NCI-H1092 (cell line): Measurements from ENCODE around the gene TIGD1.

Experiments
- DNase-seq: peaks from one replicate; lab custom pipeline; 2025; lab: John Stamatoyannopoulos, UW

Gene TIGD1

DNA sequence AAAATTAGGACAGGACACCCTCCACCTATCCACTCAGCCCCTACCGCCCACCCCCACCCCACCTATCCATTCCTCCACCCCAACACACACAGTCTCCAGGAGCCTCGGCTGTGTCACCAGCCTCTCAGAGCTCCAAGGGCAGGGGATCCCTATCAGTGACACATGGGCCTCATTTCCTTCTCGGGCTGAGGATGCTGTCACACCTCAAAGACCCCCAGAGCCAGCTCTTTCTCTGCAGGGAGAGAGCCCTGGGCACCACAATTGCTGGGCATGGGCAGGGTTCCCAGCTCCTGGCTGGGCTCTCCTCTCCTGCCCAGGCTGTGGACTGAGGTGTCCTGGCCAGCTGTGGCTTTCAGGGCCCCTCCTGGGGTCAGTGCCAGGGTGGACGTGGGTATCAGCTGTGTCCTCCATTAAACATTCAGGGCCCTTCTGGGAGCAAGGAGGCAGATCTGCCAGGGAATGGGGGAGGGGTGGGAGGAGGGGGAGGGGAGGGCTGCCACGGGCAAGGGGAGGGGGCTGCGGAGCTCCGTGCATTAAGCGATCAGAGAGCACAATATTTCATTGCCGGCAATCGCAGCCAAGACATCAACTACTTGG lies 48.5 kb downstream of the TIGD1 start:
- DNase-seq: no peak

GRCh38 chr2:232501331-232501771 lies 49.0 kb downstream of the TIGD1 start:
- no peak for DNase-seq

DNA sequence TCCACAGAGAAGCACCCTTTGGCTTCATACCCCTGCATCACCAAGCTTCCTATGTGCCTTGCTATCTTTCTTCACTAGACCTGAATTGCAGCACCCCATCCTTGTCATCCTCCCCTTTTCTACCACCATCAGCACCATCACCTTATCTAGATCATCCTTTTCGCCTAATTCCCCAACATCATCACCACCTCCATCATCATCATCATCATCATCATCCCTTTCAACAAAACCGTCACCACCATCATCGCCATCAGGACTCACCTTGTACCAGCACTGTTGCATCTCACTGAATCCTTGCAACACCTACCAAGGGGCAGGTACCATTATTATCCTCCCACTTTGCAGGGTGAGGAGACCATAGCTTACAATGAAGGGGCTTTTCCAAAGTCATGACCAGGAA lies 51.9 kb downstream of the TIGD1 start:
- DNase-seq: no peak
